B cell (primary cell): Measurements from ENCODE around the gene TMEM128.

Source experiments
- EZH2 ChIP-seq: IDR thresholded peaks from 2 replicates; pipeline ENCODE4 v1.6.1; 2012; ENCODE audit warnings: borderline replicate concordance, low read depth, mild to moderate bottlenecking, moderate library complexity, low read length; ENCODE audit not compliant: insufficient read depth, poor library complexity, severe bottlenecking
- TF ChIP-seq, protein P1 (sequence below): fragments of 200-600 bp; IDR thresholded peaks from one replicate; pipeline ENCODE4 v1.8.0; 2022; ENCODE audit warnings: antibody characterized with exemption, mild to moderate bottlenecking

- TF ChIP-seq, protein P1, sequence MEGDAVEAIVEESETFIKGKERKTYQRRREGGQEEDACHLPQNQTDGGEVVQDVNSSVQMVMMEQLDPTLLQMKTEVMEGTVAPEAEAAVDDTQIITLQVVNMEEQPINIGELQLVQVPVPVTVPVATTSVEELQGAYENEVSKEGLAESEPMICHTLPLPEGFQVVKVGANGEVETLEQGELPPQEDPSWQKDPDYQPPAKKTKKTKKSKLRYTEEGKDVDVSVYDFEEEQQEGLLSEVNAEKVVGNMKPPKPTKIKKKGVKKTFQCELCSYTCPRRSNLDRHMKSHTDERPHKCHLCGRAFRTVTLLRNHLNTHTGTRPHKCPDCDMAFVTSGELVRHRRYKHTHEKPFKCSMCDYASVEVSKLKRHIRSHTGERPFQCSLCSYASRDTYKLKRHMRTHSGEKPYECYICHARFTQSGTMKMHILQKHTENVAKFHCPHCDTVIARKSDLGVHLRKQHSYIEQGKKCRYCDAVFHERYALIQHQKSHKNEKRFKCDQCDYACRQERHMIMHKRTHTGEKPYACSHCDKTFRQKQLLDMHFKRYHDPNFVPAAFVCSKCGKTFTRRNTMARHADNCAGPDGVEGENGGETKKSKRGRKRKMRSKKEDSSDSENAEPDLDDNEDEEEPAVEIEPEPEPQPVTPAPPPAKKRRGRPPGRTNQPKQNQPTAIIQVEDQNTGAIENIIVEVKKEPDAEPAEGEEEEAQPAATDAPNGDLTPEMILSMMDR = no peak
- no peak for TF ChIP-seq EZH2
Measured at GRCh38 chr4:4217113-4217512, 30.9 kb downstream of the TMEM128 start.
